Activated CD4-positive, alpha-beta T cell treated with anti-CD3 and anti-CD28 coated beads, Interleukin-2, Interleukin-6, amounts not matched to agents 100 ng/mL and 50 ng/mL, durations not matched to agents 16 hours and 8 hours (primary cell): ENCODE measurements around the gene FLRT1.

ENCODE experiments used
- DNase-seq: peaks from one replicate; pipeline ENCODE4 v3.0.0-alpha.2; 2020

The FLRT1 gene, protein sequence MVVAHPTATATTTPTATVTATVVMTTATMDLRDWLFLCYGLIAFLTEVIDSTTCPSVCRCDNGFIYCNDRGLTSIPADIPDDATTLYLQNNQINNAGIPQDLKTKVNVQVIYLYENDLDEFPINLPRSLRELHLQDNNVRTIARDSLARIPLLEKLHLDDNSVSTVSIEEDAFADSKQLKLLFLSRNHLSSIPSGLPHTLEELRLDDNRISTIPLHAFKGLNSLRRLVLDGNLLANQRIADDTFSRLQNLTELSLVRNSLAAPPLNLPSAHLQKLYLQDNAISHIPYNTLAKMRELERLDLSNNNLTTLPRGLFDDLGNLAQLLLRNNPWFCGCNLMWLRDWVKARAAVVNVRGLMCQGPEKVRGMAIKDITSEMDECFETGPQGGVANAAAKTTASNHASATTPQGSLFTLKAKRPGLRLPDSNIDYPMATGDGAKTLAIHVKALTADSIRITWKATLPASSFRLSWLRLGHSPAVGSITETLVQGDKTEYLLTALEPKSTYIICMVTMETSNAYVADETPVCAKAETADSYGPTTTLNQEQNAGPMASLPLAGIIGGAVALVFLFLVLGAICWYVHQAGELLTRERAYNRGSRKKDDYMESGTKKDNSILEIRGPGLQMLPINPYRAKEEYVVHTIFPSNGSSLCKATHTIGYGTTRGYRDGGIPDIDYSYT

DNA sequence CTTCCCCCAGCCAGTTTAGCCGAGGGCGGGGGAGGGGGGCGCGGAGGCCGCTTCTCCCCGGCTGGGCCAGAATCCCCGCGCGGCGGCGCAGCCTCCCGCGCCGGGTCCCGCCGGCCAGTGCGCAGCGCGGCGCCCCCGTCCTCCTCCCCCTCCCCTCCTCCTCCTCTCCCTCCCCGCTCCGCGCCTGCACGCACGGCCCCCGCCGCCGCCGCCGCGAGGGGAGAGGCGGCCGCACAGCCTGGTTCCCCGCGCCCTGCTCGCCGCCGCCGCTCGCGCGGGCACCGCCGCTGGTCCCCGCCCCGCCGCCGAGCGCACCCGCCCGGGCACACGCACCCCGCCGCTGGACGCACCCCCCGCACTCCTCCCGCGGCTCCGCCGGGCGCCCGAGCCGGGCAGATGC is at the start of gene FLRT1:
TSS of gene FLRT1 (plus strand) at position 356 of the 400 bp plus-strand sequence. CDS start 80,337 bp downstream, outside the sequence.
- DNase-seq = no peak

DNA sequence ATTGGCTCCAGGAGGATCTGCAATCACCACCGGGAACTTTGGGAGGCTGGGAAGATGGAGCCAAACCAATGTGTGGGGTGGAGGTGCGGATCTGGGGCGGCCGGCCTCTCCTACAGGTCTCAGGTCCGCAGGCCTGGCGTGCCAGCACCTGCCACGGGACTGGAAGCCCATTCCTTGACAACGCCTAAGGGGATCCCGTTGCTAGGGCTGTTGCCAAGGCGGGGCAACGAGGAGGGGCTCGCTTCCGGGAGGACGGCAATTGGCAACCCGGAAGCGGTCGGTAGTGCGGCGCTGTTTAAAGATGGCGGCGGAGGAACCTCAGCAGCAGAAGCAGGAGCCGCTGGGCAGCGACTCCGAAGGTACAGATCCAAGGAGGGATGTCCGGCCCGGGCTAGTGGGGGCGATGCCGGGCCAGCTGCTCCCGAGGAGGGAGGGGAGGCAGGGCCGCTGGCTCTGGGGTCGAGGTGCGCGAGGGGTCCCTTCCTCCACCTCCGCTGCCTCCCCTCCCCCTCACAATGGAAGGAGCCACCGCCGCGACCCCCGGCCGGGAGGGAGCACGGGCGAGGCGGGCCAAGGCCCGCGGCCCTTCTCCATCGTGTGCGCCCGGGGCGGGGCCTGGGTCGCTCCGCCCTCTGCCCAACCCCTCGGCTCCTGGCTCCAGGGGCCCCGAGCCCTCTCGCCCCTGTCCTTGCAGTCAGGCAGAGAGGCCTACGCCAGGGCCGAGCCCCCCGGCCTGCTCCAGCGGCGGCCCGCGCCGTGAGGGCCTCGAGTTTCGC is 49.4 kb upstream of the FLRT1 start, which contains the start of gene OTUB1:
TSS of gene OTUB1 (plus strand) at position 283 of the 776 bp plus-strand sequence. CDS start at position 302, 19 bp downstream.
- peak; percentile 93 for DNase-seq

DNA sequence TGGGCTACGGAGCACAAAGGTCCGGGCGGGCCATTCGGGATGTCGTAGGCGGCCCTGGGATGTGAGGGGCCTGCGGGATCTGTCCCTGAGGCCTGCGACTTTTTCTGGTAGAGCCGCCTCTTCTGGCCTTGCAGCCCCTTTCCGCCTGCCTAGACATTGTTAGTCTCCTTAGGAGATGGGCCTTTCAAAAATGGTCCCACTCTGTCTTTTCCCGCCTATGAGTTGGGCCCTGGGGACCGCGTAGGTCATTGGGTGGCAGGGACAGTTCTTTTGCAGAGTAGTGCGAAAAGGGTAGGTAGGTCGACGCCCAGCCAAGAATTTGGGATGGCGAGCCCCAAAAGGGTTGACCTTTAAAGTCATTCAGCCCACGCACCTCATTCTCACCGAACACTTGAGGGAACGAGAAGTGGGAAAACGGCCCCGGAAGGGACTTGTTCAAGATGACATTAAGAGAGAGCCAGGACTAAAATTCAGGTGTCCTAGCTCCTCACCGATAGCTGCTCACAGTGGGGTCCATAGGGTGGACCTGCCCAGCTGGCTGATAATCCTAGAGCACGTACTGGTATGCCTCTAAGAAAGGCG is 48.7 kb upstream of the FLRT1 start:
- DNase-seq = no peak

DNA sequence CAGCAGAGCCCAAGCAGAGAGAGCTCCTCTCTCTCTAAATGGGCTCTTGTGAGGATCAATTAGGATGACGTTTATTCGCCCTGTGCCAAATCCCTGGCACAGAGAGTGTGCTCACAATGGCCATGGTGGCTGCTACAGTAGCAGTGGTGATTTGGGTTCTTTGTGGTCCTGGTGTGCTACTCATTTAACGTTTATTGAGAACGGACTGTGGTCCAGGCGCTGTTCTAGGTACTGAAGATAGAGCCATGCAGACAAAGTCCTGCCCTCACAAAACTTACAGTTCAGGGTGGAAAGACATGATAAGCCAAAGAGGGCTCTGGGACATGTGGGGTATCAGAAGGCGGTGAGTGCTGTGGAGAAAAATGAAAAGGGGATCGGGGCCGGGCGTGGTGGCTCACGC is 44.2 kb upstream of the FLRT1 start:
- no peak for DNase-seq

DNA sequence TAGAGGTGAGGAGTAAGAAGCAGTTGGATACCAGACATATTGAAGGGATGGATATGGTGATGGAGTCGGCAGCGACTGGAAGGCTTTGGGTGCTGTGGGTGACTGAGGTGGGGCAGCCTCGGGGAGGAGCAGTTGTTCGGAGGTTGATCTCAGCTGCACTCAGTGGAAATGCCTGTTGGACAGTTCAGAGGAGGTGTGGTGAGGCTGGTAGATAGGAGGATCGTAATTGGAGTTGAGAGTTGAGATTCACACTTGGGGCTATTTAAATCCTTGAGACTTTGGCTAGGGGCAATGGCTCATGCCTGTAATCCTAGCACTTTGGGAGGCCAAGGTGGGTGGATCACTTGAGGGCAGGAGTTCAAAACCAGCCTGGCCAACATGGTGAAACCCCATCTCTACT is 42.6 kb upstream of the FLRT1 start:
- no peak for DNase-seq

DNA sequence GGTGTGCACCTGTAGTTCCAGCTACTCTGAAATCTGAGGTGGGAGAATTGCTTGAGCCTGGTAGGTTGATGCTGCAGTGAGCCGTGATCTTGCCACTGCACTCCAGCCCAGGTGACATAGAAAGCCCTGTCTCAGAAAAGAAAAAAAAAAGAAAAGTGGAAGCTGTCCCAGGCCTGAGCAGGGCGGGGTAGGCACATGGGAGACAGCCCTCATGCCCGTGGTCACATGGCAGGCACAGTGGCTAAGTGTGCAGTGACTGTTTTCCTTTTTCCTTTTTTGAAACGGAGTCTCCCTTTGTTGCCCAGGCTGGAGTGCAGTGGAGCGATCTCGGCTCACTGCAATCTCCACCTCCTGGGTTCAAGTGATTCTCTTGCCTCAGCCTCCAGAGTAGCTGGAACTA is 41.7 kb upstream of the FLRT1 start:
- DNase-seq = no peak

DNA sequence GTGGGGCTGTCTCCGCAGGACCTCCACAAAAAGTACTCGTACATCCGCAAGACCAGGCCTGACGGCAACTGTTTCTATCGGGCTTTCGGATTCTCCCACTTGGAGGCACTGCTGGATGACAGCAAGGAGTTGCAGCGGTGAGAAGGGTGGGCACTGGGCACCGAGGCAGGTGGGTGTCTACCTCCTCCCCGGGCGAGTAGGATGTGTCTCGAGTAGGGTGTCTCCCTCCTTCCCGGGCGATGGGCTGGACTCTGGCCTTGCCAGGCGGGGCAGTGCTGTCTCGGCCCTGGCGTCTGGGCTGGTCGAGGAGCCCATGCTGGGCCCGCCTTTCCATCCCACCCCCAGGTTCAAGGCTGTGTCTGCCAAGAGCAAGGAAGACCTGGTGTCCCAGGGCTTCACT is 39.2 kb upstream of the FLRT1 start:
- DNase-seq = no peak

DNA sequence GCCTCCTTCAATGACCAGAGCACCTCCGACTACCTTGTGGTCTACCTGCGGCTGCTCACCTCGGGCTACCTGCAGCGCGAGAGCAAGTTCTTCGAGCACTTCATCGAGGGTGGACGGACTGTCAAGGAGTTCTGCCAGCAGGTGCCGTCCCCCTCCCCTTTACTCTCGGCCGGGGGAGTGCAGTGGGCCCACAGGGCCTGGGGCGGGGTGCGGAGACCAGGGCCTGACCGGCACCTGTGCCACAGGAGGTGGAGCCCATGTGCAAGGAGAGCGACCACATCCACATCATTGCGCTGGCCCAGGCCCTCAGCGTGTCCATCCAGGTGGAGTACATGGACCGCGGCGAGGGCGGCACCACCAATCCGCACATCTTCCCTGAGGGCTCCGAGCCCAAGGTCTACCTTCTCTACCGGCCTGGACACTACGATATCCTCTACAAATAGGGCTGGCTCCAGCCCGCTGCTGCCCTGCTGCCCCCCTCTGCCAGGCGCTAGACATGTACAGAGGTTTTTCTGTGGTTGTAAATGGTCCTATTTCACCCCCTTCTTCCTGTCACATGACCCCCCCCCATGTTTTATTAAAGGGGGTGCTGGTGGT is 38.5 kb upstream of the FLRT1 start:
- DNase-seq = no peak

DNA sequence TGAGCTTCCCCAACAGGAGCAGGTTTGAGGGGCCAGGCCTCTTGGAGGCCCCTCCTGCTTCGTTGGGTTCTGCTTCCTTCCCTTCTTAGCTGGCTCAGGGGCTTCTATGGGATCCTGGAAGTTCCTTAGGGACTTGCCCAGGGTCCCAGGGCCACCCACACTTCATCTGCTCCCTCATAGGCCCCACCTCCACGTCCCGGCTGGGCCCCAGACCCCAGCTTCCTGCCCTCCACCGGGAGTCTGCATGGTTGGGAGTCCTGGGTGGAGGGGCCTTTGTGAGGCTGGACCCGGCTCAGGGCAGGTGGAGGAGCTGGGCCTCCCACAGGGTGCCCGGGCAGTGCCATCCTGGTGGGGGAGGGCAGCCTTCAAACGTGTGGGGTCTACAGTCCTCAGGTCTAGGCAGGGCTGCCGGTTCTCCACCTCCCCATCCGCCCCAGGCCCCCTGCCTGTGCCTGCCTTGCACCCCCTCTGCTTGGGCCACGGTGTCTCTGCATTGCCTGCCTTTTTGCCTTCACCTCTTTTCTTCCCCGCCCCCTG is 37.9 kb upstream of the FLRT1 start:
- DNase-seq = no peak

DNA sequence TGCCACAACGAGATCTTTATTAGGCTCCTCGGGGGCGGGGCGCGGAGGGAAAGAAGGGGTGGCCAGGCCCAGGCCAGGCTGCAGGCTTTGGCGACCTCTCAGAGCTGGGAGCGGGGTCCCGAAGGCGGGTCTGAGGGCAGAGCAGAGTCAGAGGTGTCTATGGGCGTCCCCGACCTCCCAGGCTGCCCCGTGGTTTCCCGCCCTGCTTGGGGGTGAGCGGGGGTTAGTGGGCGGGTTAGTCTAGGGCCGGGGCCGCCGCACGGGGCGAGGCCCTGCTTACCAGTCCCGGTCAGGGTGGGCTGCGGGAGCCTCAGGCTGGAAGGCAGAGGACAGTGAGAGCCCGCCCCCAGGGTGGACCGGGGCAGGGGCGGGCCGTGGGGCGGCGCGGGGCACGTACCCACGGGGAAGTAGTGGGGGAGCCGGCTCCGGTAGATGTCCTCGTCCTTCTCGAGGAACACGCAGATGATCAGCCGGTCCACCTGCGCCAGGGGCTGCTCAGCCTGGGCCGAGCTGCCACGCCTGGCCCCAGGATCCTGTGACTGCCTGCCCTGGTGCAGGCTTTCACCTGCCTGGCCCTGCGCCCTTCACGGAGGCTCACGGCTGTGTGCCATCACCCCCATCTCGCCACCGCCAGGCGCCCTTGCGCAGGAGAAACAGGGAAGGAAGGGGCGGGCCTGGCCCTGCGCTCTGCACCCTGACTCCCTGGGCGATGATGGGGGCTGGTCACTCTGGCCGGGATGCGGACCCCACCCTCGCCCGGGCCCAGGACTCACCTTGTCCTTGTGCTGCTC is 37.0 kb upstream of the FLRT1 start:
- peak; percentile 18 for DNase-seq

DNA sequence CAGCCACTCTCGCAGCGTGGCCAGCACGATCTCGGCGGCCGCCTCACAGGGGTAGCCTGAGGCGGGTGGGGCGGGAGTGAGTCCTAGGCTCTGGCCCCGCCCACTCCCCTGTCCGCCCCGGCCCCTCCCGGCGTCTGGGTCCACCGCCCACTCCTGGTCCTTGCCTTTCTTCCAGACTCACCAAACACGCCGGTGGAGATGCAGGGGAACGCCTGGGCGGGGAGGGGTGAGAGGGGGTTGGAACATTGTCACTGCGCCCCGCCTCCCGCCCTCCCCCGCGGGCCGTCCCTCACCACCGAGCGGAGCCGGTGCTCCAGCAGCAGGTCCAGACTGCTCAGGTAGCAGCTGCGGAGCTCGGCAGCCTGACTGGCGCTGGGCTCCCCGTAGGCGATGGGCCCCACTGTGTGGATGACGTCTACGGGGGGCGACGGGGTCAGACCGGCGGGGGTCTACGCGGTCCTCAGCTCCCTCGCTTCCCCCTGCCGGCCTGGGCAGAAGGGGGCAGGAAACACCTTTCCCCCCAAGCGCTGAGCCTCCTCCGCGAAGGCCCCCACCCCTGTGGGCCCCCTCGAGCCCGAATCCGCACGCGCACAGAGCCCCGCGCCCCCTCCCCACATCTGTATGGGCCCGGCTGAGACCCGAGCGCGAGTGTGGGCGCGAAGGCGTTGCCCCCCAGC is 36.2 kb upstream of the FLRT1 start:
- peak; percentile 55 for DNase-seq

DNA sequence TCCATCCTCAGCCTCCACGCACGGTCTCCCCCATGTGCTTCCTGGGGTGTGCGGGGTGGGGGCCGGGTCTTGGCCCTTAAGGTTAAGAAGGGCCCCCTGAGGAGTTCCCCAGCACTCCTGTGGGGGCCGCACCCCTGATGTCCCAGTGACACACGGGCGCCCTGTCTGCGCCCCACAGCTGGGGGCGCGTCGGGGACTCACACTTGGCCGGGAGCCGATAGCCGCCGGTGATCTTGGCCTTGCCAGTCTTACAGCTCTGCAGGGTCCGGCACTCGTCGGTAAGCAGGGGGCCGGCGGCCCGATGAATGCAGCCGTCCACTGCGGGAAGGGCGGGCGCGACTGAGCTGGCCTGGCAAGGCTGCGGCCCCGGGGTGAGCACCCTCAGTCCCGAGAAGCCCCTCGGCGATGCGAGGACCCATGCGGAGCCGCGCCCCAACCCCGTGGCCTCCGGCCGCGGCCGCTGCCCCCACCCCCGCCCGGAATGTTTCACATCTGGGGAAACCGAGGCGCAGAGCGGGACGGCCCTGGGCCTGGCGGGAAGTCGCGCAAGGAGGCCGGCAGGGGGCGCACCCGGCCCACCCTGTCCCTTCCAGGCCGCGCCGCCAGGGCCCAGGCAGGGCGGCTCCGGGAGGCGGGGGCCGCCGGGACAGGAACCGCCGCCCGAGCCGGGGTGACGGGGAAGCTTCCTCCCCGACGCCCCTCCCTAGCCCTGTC is 35.5 kb upstream of the FLRT1 start:
- peak; percentile 80 for DNase-seq

DNA sequence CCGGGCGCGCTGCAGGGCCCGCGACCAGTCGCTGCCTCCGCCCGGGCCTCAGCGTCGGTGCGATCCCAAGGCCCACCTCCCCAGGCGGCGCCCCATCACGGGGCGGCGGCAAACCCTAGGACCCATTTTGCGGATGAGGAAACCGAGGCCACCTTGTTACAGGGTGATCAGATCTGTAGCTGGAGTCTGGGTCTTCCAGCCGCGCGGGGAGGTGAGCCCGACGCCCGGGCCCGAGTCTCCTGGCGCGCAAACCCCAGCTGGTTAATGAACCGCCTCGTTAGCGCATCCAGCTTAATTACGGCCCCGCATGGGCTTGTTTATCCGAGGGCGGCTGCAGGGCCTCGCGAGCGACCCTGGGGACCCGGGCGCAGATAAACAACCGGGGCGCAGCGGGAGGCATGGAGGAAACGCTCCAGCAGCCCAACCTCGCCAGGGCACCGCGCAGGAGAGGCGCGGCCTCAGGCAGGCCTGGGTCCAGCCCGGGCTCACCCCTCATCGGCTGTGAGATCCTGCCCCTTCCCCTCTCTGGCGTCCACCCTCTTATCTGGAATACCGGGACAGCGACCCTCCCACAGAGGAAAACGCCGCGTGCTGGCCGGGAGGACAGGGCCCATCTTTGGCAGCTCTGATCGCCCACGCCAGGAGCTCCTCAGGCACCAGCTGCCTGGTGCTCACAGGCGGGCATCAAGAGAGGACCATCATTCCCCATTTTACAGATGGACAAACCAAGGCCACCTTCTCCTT is 34.8 kb upstream of the FLRT1 start:
- no peak for DNase-seq

DNA sequence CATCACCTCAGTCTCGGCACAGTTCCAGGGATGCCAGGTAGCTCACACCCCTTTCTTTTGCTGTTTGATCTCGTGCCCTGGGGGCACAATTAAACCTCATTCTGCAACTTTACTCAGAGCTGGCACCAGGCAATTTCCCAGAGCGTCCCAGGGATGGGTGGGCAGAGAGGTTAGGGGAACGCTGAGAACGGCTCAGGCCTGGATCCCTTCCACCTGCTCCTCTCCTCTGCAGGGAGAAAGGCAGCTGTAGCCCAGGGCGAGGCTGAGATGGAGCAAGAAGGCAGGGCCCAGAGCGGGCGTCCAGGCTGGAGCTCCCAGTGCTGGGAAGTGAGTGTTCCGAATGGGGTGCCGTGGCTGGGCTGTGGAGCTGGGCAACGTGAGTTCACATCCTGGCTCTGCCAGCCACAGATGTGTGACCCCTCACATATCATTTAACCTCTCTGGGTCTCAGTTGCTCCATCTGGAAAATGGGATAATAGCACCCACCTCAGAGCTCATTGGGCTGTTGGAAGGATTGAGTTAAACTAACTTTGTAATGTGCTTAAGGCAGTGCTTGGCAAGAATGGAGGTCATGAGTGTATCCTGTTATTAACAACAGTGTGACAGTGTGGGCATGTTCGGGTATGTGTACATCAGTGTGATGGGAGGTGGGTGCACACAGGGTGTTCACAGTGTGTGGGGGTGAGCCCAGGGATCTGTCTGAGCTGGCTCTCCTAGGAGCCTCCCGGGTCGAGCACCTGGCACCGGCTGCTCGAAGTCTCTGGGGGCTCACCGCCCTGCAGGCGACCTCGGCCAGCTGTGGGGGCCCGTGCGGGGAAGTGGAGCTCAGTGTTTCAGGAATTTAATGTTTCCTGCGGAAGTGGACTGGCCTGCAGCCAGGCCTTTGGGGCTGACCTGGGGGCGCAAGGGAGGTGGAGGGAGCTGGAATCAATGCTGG is 34.0 kb upstream of the FLRT1 start:
- DNase-seq = no peak

DNA sequence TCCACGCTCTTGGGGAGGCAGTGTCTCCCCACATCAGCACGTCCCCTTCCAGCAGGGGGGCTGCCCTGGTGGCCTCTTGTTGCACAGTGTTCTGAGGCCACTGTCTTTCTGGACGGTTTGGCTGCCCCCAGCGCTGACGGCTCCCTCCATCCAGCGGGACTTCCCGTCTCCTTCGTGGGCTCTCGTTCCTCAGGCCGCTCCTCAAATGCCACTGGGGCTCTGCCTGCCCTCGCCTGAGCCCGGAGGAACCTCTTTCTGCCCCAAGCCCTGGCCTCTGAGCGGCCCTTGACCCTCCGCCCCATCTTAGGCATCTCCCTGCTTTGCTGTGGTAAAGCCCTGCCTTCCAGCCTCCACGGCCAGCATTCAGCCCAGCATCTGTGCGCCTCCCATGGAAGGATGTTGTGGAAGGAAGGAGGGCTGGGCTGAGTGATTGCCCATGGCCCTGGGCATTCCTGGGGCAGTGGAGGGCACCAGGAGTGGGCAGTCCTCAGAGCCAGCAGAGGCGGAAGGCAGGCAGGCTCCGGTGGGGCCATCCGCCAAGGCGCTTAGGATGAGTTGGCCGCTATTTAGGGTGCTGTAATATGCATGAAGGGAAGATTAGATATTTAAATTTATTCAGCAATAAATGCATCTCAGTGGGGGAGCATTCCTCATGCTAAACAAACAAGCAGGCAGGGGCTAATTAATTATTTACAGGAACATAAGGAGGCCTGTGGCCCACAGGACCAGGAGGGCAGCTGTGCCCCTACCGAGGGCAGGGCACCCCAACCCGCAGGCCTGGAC is 31.7 kb upstream of the FLRT1 start:
- no peak for DNase-seq

DNA sequence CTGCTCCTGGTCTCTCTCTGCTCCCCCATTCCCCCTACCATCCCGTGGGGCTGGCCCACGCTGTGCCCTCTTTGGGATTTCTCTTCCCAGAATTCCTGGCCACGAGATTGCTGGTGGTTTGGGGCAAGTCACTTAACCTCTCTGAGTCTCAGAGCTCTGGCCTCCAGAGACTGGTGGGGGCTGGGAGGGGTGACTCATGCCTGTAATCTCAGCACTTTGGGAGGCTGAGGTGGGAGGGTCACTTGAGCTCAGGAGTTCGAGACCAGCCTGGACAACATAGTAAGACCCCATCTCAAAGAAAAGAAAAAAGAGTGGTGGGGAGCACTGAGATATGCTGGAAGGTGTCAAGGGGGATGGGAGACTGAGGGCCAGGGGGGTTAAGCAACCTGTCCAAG is 31.1 kb upstream of the FLRT1 start:
- DNase-seq = no peak

DNA sequence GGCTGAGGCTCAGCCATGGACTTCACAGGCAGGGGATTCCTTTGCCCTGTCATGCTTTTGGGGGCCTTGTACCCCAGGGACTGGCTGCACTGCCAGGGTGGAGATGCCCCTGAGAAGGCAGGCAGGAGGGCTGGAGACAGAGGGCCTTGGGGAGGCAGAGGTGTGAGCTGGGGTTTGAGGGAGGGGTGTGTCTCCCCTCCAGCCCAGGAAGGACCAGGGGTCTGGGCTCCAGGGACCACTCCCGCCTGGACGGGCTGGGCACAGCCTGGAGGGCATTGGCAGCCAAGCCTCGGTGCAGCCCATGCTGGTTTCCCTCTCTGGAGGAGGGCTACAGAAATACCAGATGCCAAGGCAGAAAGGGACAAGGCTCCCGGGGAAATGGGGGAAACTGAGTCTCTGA is 30.0 kb upstream of the FLRT1 start:
- DNase-seq = no peak

DNA sequence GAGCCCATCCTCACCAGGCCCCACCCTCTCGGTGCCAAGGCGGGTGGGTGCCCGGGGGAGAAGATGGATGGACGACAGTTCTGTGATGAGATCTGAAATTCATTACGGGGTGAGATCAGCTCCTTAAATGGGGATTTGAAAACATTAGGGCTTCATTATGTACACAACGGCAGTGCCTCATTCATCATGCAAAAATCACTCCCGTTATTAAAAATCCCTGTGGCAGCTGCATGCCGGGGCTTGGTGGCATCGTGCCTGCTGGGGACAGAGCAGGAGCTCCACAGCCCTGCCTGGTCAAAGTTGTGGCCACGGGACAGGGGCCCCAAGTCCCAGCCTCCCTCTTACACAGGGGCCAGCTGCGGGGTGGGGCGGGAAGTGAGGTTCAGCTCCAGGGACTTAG is 29.3 kb upstream of the FLRT1 start:
- no peak for DNase-seq
